SW480 (cell line): ENCODE results near the gene BET1L.
"Not testable (repeated sequence)": the region's sequence is repeated elsewhere in the genome, so short reads cannot be mapped to it uniquely, and the experiment has no call there.

ENCODE experiments used
- DNase-seq: peaks from one replicate; pipeline ENCODE4 v3.0.0-alpha.2; 2016; ENCODE audit warnings: low spot score

The BET1L gene

GRCh38 chr11:227824-228379, 20.7 kb upstream of the BET1L start:
- DNase-seq: no peak

DNA sequence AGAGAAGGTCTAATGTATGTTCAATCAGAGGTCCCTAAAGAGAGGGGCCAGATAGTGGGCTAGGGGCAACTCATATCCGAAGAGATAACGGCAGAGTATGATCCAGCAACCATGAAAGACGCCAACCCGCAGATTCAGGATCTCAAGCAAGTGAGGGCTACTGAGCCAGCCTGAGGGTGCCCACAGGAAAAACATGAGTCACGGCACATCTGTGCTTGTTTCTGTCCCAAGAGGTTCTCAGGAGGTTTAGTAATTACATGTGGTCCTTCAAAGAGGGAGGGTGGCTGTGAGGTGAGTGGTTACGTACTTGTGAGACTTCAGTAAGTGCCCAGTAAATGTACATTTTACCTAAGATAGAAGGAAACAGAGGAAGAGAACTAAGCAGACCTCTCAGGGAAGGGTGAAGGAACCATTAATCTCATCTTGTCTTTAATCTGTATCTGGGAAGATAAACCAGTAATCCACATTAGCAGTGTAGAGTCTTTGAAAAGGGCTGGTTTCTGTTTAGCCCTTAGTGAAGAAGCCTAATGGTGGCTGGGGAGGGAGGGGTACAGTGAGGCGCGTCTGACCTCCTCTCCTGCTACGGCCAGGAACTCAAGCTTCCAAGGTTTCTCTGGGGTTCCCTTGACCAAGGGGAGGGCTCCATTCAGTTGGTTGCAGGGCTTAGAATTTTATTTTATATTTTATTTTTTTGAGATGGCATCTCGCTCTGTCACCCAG, 18.7 kb upstream of the BET1L start:
- DNase-seq: no peak

DNA sequence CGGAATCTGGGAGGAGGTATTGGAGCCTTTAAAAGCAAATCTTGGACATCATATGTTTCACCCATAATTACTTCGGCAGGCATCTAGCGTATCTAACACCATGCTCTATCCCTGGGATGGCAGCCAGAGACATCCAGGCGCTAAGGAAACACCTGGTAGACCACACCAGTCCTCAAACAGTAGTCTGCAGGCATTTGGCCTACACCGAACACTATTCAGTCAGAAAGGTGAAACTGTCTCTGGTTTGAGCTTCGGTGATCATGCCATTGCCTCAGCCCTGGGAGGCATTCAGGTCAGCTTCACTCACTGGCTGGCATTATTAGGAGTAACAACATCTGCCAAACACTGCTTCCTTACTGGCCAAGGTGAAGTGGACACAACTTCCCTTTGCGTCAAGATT, 17.2 kb upstream of the BET1L start:
- DNase-seq: no peak

- no peak for DNase-seq
These were observed 16.7 kb upstream of the BET1L start for GRCh38 chr11:223884-224283.

GRCh38 chr11:223026-223789, 16.0 kb upstream of the BET1L start:
- DNase-seq: no peak

GRCh38 chr11:221998-222789, 15.0 kb upstream of the BET1L start:
- no peak for DNase-seq

- no peak for DNase-seq
These were observed 14.3 kb upstream of the BET1L start for GRCh38 chr11:221539-221938.

DNA sequence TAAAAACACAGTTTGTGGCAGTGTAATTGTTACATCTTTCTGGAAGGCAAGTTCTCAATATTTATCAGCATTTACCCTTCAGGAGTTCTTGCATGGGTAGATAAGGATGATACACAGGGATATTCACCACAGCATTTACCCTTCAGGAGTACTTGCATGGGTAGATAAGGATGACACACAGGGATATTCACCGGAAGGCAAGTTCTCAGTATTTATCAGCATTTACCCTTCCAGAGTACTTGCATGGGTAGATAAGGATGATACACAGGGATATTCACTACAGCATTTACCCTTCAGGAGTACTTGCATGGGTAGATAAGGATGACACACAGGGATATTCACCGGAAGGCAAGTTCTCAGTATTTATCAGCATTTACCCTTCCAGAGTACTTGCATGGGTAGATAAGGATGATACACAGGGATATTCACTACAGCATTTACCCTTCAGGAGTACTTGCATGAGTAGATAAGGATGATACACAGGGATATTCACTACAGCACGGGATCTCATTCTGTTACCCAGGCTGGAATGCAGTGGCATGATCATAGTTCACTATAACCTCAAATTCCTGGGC, 13.5 kb upstream of the BET1L start:
- DNase-seq: not testable (repeated sequence)

DNA sequence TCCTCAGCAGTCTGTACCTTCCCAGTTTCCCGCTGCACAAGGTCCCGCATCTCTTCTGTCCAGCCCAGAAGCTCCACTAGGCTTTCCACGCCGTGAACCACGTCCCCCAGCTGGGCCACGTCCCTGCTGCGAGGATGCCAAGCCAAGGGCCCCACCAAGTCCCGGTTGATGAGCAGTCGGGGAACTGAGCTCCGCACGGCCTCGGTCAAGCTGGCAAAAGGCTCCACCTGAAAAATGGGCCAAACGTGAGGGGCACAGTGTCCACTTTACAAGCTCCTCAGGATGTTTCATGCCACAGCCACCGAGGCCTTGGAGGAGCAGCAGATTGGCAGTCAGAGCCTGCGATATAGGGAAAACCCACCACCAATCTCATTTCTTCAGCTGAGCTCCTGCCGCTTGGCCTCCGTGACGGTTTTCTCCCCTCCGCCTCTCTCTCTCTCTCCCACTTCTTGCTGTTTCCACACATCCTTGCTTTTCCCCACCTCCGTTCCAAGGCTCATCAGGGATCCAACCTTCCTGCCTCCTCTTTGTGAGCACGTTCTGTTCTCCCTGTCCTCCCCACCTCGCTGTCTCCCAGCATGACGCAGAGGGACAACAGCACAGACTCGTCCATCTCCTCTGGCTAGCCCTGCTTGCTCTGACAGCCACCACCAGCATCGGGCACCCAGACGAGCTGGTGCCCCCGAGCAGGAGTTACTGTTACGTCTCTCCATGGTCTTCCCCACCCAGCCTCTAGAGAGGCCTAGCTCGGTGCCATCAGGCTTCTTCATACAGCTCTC, 11.8 kb upstream of the BET1L start:
- no peak for DNase-seq

- DNase-seq: no peak
These were observed 10.5 kb upstream of the BET1L start for GRCh38 chr11:217704-218103.

- DNase-seq: no peak
These were observed 9.1 kb upstream of the BET1L start for GRCh38 chr11:216081-216974.

- DNase-seq: no peak
These were observed 8.4 kb upstream of the BET1L start for GRCh38 chr11:215581-216037.

DNA sequence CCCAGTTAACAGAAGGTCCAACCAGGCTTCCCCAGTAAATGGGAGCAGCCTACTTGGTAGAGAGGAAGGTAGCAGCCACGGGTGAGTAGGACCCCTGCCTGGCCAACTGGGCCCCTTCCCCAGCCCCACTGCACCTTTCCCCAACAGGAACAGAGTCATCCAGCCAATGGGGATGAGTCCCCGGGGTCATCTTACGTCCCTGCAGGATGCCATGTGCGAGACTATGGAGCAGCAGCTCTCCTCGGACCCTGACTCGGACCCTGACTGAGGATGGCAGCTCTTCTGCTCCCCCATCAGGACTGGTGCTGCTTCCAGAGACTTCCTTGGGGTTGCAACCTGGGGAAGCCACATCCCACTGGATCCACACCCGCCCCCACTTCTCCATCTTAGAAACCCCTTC, 6.9 kb upstream of the BET1L start:
- DNase-seq: no peak

DNA sequence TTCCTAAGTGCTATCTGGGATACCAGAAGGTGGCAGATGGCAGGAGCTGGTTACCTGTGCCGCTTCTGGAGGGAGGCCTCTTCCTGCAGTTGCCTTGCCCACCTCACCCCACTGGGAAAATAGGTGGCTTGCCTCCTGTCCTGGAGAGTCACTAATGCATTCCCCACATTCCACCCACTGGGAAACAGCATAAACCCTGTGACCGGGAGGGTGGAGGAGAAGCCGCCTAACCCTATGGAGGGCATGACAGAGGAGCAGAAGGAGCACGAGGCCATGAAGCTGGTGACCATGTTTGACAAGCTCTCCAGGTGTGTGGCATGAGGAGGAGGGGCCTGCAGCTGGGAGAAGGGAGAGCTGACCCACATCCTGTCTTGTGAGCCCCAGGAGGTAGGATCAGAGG, 5.9 kb upstream of the BET1L start:
- no peak for DNase-seq

GRCh38 chr11:212150-213100, 5.2 kb upstream of the BET1L start:
- no peak for DNase-seq

- no peak for DNase-seq
These were observed 4.5 kb upstream of the BET1L start for GRCh38 chr11:211741-212140.

DNA sequence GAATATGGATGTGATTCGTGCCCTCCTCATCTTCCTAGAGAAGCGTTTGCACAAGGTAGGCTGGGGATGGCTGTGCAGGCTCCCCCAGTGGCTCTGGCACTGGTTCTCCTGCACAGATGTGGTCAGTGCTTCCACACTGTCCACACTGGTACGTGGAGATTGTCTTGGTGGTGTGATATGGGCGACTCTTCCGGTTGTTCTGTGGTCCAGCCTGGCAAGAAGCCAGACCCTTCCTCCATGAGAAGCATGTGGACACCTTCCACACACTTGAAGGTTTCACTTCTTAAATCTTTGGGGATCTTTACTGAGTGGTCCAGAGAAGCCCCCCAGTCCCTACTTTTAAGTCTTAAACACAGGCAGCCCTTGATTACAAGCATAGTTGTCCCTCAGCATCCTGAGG, 4.1 kb upstream of the BET1L start:
- no peak for DNase-seq

DNA sequence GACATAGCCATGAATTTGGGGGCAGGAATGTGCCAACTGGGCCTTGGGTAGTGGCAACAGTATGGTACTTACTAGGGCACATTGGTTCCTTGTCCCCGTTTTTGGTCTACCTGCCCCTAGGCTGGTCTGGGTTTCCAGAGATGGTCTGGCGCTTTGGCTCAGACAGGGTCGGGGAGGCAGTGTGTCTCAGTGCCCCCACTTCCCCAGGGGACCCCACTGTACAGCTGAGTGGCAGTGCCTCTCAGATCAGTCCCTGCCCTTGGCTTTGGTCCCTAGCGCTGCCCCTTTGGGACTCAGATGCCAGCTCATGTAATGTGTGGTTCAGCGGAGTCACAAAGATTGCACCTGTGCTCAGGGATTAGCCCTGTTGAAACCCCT, 3.6 kb upstream of the BET1L start:
- no peak for DNase-seq

- no peak for DNase-seq
These were observed 3.1 kb upstream of the BET1L start for GRCh38 chr11:210122-210802.
